Karpas-422 (cell line): ENCODE measurements around the gene WNT7A. TPM values are rescaled to one million over a fixed set of nuclear protein-coding genes. Genes with fewer than 3 reads are reported as not detected.

ENCODE experiments used
- DNase-seq: peaks from one replicate; pipeline ENCODE4 v3.0.0-alpha.2; 2015
- H2AFZ ChIP-seq: fragments of 200-600 bp; sonication (generic); 2 replicates; pipeline ENCODE4 v1.6.1; 2014; ENCODE audit warnings: antibody characterized with exemption, low read length, mixed read lengths
- H3K27ac ChIP-seq: fragments of 200-600 bp; sonication (generic); 2 replicates; pipeline ENCODE4 v1.5.1; 2014; ENCODE audit warnings: mild to moderate bottlenecking, low read length, moderate library complexity
- H3K27me3 ChIP-seq: fragments of 200-600 bp; sonication (generic); 2 replicates; pipeline ENCODE4 v1.6.1; 2014; ENCODE audit warnings: low read length, mixed read lengths
- H3K36me3 ChIP-seq: fragments of 200-600 bp; sonication (generic); 2 replicates; pipeline ENCODE4 v1.6.1; 2014; ENCODE audit warnings: low read length, mixed read lengths; ENCODE audit not compliant: insufficient read depth
- H3K4me1 ChIP-seq: fragments of 200-600 bp; sonication (generic); 2 replicates; pipeline ENCODE4 v1.6.1; 2014; ENCODE audit warnings: mild to moderate bottlenecking, low read length, mixed read lengths
- H3K4me2 ChIP-seq: fragments of 200-600 bp; sonication (generic); 2 replicates; pipeline ENCODE4 v1.6.1; 2014; ENCODE audit warnings: low read length, low read depth, mild to moderate bottlenecking; ENCODE audit not compliant: poor library complexity, severe bottlenecking
- H3K4me3 ChIP-seq: fragments of 200-600 bp; sonication (generic); 2 replicates; pipeline ENCODE4 v1.5.1; 2014; ENCODE audit warnings: mild to moderate bottlenecking, antibody characterized with exemption, low read length, mixed read lengths
- H3K79me2 ChIP-seq: fragments of 200-600 bp; sonication (generic); 2 replicates; pipeline ENCODE4 v1.6.1; 2014; ENCODE audit warnings: mild to moderate bottlenecking, low read length, mixed read lengths
- H3K9ac ChIP-seq: fragments of 200-600 bp; sonication (generic); 2 replicates; pipeline ENCODE4 v1.6.0; 2014; ENCODE audit warnings: low read length
- H3K9me2 ChIP-seq: fragments of 200-600 bp; sonication (generic), shearing (Covaris generic); replicated peaks from 2 replicates; pipeline ENCODE4 v1.6.0; 2014; ENCODE audit warnings: mild to moderate bottlenecking, low read length, moderate library complexity; ENCODE audit not compliant: insufficient read depth
- H3K9me3 ChIP-seq: fragments of 300-700, 200-600 bp; sonication (generic); 2 replicates; pipeline ENCODE4 v1.6.1; 2014; ENCODE audit warnings: low read length, mixed read lengths
- H4K20me1 ChIP-seq: fragments of 200-600 bp; sonication (generic); 2 replicates; pipeline ENCODE4 v1.6.1; 2014; ENCODE audit warnings: mild to moderate bottlenecking, antibody characterized with exemption, low read length, low read depth; ENCODE audit not compliant: insufficient read depth
- total RNA-seq: library from RNA; depleted of rRNA; stranded (reverse); fragments of >200 nt; shearing (Covaris generic); gene quantifications from 2 replicates; pipeline ENCODE4 v1.2.3, GENCODE V29; 2014; ENCODE audit warnings: low replicate concordance; rRNA removed

The WNT7A gene
- total RNA-seq, 1 experiment from 2014 or later, result not detected

- Histone ChIP-seq H3K36me3 (no peaks in the 10 kb centered on the region), H3K4me3 (no peak overlapping the region)
Measured at GRCh38 chr3:13771496-13771895, 108.4 kb downstream of the WNT7A start.

GRCh38 chr3:13770170-13771169 lies 109.4 kb downstream of the WNT7A start:
- H3K27me3 ChIP-seq, result no peaks in the 10 kb centered on the region
- no peak for DNase-seq
- H2AFZ ChIP-seq, result no peak overlapping the region
- no peak overlapping the region for H3K27ac ChIP-seq
- H4K20me1 ChIP-seq, result no peaks in the 10 kb centered on the region
- no peaks in the 10 kb centered on the region for H3K4me1 ChIP-seq
- no peak overlapping the region for H3K4me3 ChIP-seq
- no peaks in the 10 kb centered on the region for H3K9me2 ChIP-seq
- no peaks in the 10 kb centered on the region for H3K9me3 ChIP-seq
- no peaks in the 10 kb centered on the region for H3K79me2 ChIP-seq
- H3K9ac ChIP-seq, result no peak overlapping the region
- H3K4me2 ChIP-seq, result no peak overlapping the region
- H3K36me3 ChIP-seq, result no peaks in the 10 kb centered on the region

More at GRCh38 chr3:13771496-13771895, 108.4 kb downstream of the WNT7A start:
- Histone ChIP-seq H3K4me1 (no peaks in the 10 kb centered on the region), H3K27me3 (no peaks in the 10 kb centered on the region), H3K9ac (no peak overlapping the region), H3K9me2 (no peaks in the 10 kb centered on the region), H3K4me2 (no peak overlapping the region), H3K79me2 (no peaks in the 10 kb centered on the region), H4K20me1 (no peaks in the 10 kb centered on the region), H2AFZ (no peak overlapping the region), H3K9me3 (no peaks in the 10 kb centered on the region), H3K27ac (no peak overlapping the region)
- no peak for DNase-seq

GRCh38 chr3:13769422-13769821 lies 110.4 kb downstream of the WNT7A start:
- no peak overlapping the region for H2AFZ ChIP-seq
- H3K27me3 ChIP-seq, result no peaks in the 10 kb centered on the region
- H3K79me2 ChIP-seq, result no peaks in the 10 kb centered on the region

GRCh38 chr3:13768453-13768852 lies 111.4 kb downstream of the WNT7A start:
- H3K36me3 ChIP-seq, result no peaks in the 10 kb centered on the region
- no peaks in the 10 kb centered on the region for H3K4me1 ChIP-seq
- no peaks in the 10 kb centered on the region for H3K9me3 ChIP-seq
- no peak overlapping the region for H3K9ac ChIP-seq
- H4K20me1 ChIP-seq, result no peaks in the 10 kb centered on the region
- H3K9me2 ChIP-seq, result no peaks in the 10 kb centered on the region
- DNase-seq, result no peak
- H3K4me3 ChIP-seq, result no peak overlapping the region
- no peaks in the 10 kb centered on the region for H3K27me3 ChIP-seq
- no peak overlapping the region for H2AFZ ChIP-seq
- H3K4me2 ChIP-seq, result no peak overlapping the region
- H3K79me2 ChIP-seq, result no peaks in the 10 kb centered on the region
- no peak overlapping the region for H3K27ac ChIP-seq

More at GRCh38 chr3:13769422-13769821, 110.4 kb downstream of the WNT7A start:
- Histone ChIP-seq H3K27ac (no peak overlapping the region), H3K4me1 (no peaks in the 10 kb centered on the region), H3K9ac (no peak overlapping the region), H4K20me1 (no peaks in the 10 kb centered on the region), H3K4me2 (no peak overlapping the region), H3K4me3 (no peak overlapping the region), H3K9me2 (no peaks in the 10 kb centered on the region), H3K36me3 (no peaks in the 10 kb centered on the region), H3K9me3 (no peaks in the 10 kb centered on the region)
- no peak for DNase-seq

GRCh38 chr3:13767896-13768295 lies 112.0 kb downstream of the WNT7A start:
- H3K4me2 ChIP-seq, result no peak overlapping the region
- no peaks in the 10 kb centered on the region for H3K27me3 ChIP-seq
- no peaks in the 10 kb centered on the region for H3K4me1 ChIP-seq
- no peak overlapping the region for H2AFZ ChIP-seq
- no peaks in the 10 kb centered on the region for H4K20me1 ChIP-seq
- H3K9me2 ChIP-seq, result no peaks in the 10 kb centered on the region
- DNase-seq, result no peak
- no peaks in the 10 kb centered on the region for H3K79me2 ChIP-seq
- no peaks in the 10 kb centered on the region for H3K36me3 ChIP-seq
- H3K4me3 ChIP-seq, result no peak overlapping the region
- no peak overlapping the region for H3K9ac ChIP-seq
- H3K27ac ChIP-seq, result no peak overlapping the region
- no peaks in the 10 kb centered on the region for H3K9me3 ChIP-seq

GRCh38 chr3:13767030-13767429 lies 112.8 kb downstream of the WNT7A start:
- no peaks in the 10 kb centered on the region for H3K36me3 ChIP-seq
- H3K27ac ChIP-seq, result no peak overlapping the region
- H4K20me1 ChIP-seq, result no peaks in the 10 kb centered on the region
- H3K4me2 ChIP-seq, result no peak overlapping the region
- no peaks in the 10 kb centered on the region for H3K4me1 ChIP-seq
- H3K9ac ChIP-seq, result no peak overlapping the region
- H3K4me3 ChIP-seq, result no peak overlapping the region
- no peaks in the 10 kb centered on the region for H3K9me3 ChIP-seq
- H2AFZ ChIP-seq, result no peak overlapping the region
- no peaks in the 10 kb centered on the region for H3K27me3 ChIP-seq
- H3K9me2 ChIP-seq, result no peaks in the 10 kb centered on the region
- H3K79me2 ChIP-seq, result no peaks in the 10 kb centered on the region
- no peak for DNase-seq

Other genes starting within 250 kb of the WNT7A start
- gene CHCHD4, start 244.8 kb upstream of the WNT7A start, total RNA-seq, result 19.4 and 19.7 TPM in 2 replicates
- gene TMEM43, start 245.0 kb upstream of the WNT7A start, total RNA-seq, result 28.4 and 31.9 TPM in 2 replicates